ENCODE data around the gene SHOX. TPM values are rescaled to one million over a fixed set of nuclear protein-coding genes. Genes with fewer than 3 reads are reported as not detected.

SHOX gene
- total RNA-seq, 1 donor from 2014 or later, result 3.1 TPM

GRCh38 chrX:629230-630006 is 1.2 kb upstream of the SHOX start:
- Histone ChIP-seq H3K36me3 (ENCODE audit: control insufficient read depth in 3 of 3, insufficient read depth in 3 of 3, low read length in 3 of 3) (no peaks in the 10 kb centered on the region), H3K4me1 (ENCODE audit: control insufficient read depth in 3 of 3, insufficient read depth in 3 of 3, low read length in 3 of 3) (no peaks in the 10 kb centered on the region), H3K9me3 (ENCODE audit: control insufficient read depth in 3 of 3, low read length in 3 of 3) (no peaks in the 10 kb centered on the region), H3K9ac (ENCODE audit: low read depth in 1 of 3, low read length in 3 of 3) (no peak overlapping the region), H3K27me3 (ENCODE audit: control insufficient read depth in 3 of 3, insufficient read depth in 3 of 3, low read length in 3 of 3) (peaks cover 27 to 56% (median 56%) of the 10 kb centered on the region in 3 donors), H3K4me3 (ENCODE audit: low read length in 3 of 3) (peak overlapping the region in 1 of 3 donors; percentile 22), H3K27ac (ENCODE audit: low read depth, low read length) (no peak overlapping the region)

DNA sequence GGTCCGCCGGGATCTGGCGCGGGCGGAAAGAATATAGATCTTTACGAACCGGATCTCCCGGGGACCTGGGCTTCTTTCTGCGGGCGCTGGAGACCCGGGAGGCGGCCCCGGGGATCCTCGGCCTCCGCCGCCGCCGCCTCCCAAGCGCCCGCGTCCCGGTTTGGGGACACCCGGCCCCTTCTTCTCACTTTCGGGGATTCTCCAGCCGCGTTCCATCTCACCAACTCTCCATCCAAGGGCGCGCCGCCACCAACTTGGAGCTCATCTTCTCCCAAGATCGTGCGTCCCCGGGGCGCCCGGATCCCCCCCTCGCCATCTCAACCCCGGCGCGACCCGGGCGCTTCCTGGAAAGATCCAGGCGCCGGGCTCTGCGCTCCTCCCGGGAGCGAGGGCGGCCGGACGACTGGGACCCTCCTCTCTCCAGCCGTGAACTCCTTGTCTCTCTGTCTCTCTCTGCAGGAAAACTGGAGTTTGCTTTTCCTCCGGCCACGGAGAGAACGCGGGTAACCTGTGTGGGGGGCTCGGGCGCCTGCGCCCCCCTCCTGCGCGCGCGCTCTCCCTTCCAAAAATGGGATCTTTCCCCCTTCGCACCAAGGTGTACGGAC is 482 bp upstream of the SHOX start:
- H3K9me3 ChIP-seq (ENCODE audit: control insufficient read depth in 3 of 3, low read length in 3 of 3), result no peaks in the 10 kb centered on the region
- no peak overlapping the region for H3K27ac ChIP-seq (ENCODE audit: low read depth, low read length)
- peaks cover 27 to 59% (median 56%) of the 10 kb centered on the region in 3 donors for H3K27me3 ChIP-seq (ENCODE audit: control insufficient read depth in 3 of 3, insufficient read depth in 3 of 3, low read length in 3 of 3)
- peak overlapping the region in 1 of 3 donors; percentile 22 for H3K4me3 ChIP-seq (ENCODE audit: low read length in 3 of 3)
- no peaks in the 10 kb centered on the region for H3K36me3 ChIP-seq (ENCODE audit: control insufficient read depth in 3 of 3, insufficient read depth in 3 of 3, low read length in 3 of 3)
- H3K4me1 ChIP-seq (ENCODE audit: control insufficient read depth in 3 of 3, insufficient read depth in 3 of 3, low read length in 3 of 3), result no peaks in the 10 kb centered on the region
- H3K9ac ChIP-seq (ENCODE audit: low read depth in 1 of 3, low read length in 3 of 3), result peak overlapping the region in 1 of 3 donors; percentile 62

DNA sequence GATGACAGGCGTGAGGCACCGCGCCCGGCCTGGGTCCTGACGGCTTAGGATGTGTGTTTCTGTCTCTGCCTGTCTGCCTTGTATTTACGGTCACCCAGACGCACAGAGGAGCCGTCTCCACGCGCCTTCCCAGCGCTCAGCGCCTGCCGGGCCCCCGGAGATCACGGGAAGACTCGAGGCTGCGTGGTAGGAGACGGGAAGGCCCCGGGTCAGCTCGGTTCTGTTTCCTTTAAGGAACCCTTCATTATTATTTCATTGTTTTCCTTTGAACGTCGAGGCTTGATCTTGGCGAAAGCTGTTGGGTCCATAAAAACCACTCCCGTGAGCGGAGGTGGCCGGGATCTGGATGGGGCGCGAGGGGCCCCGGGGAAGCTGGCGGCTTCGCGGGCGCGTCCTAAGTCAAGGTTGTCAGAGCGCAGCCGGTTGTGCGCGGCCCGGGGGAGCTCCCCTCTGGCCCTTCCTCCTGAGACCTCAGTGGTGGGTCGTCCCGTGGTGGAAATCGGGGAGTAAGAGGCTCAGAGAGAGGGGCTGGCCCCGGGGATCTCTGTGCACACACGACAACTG is 1.3 kb downstream of the SHOX start:
- H3K9ac ChIP-seq (ENCODE audit: low read depth in 1 of 3, low read length in 3 of 3), result peak overlapping the region in 1 of 3 donors; percentile 57
- H3K4me1 ChIP-seq (ENCODE audit: control insufficient read depth in 3 of 3, insufficient read depth in 3 of 3, low read length in 3 of 3), result no peaks in the 10 kb centered on the region
- no peaks in the 10 kb centered on the region for H3K9me3 ChIP-seq (ENCODE audit: control insufficient read depth in 3 of 3, low read length in 3 of 3)
- H3K27ac ChIP-seq (ENCODE audit: low read depth, low read length), result no peak overlapping the region
- H3K4me3 ChIP-seq (ENCODE audit: low read length in 3 of 3), result peak overlapping the region in 1 of 3 donors; percentile 22
- H3K36me3 ChIP-seq (ENCODE audit: control insufficient read depth in 3 of 3, insufficient read depth in 3 of 3, low read length in 3 of 3), result no peaks in the 10 kb centered on the region
- peaks cover 35 to 62% (median 59%) of the 10 kb centered on the region in 3 donors for H3K27me3 ChIP-seq (ENCODE audit: control insufficient read depth in 3 of 3, insufficient read depth in 3 of 3, low read length in 3 of 3)

GRCh38 chrX:632366-633042 is 1.9 kb downstream of the SHOX start:
- peak overlapping the region in 1 of 3 donors; percentile 22 for H3K4me3 ChIP-seq (ENCODE audit: low read length in 3 of 3)
- H3K9me3 ChIP-seq (ENCODE audit: control insufficient read depth in 3 of 3, low read length in 3 of 3), result no peaks in the 10 kb centered on the region
- no peaks in the 10 kb centered on the region for H3K36me3 ChIP-seq (ENCODE audit: control insufficient read depth in 3 of 3, insufficient read depth in 3 of 3, low read length in 3 of 3)
- no peak overlapping the region for H3K27ac ChIP-seq (ENCODE audit: low read depth, low read length)
- H3K4me1 ChIP-seq (ENCODE audit: control insufficient read depth in 3 of 3, insufficient read depth in 3 of 3, low read length in 3 of 3), result no peaks in the 10 kb centered on the region
- peaks cover 37 to 64% (median 62%) of the 10 kb centered on the region in 3 donors for H3K27me3 ChIP-seq (ENCODE audit: control insufficient read depth in 3 of 3, insufficient read depth in 3 of 3, low read length in 3 of 3)
- H3K9ac ChIP-seq (ENCODE audit: low read depth in 1 of 3, low read length in 3 of 3), result peak overlapping the region in 1 of 3 donors; percentile 60

- Histone ChIP-seq H3K36me3 (ENCODE audit: control insufficient read depth in 3 of 3, insufficient read depth in 3 of 3, low read length in 3 of 3) (no peaks in the 10 kb centered on the region), H3K4me3 (ENCODE audit: low read length in 3 of 3) (peak overlapping the region in 1 of 3 donors; percentile 22), H3K4me1 (ENCODE audit: control insufficient read depth in 3 of 3, insufficient read depth in 3 of 3, low read length in 3 of 3) (no peaks in the 10 kb centered on the region), H3K27ac (ENCODE audit: low read depth, low read length) (no peak overlapping the region), H3K9me3 (ENCODE audit: control insufficient read depth in 3 of 3, low read length in 3 of 3) (no peaks in the 10 kb centered on the region), H3K27me3 (ENCODE audit: control insufficient read depth in 3 of 3, insufficient read depth in 3 of 3, low read length in 3 of 3) (peaks cover 37 to 66% (median 64%) of the 10 kb centered on the region in 3 donors), H3K9ac (ENCODE audit: low read depth in 1 of 3, low read length in 3 of 3) (peak overlapping the region in 1 of 3 donors; percentile 66)
Measured at GRCh38 chrX:633043-633984, 2.7 kb downstream of the SHOX start.

DNA sequence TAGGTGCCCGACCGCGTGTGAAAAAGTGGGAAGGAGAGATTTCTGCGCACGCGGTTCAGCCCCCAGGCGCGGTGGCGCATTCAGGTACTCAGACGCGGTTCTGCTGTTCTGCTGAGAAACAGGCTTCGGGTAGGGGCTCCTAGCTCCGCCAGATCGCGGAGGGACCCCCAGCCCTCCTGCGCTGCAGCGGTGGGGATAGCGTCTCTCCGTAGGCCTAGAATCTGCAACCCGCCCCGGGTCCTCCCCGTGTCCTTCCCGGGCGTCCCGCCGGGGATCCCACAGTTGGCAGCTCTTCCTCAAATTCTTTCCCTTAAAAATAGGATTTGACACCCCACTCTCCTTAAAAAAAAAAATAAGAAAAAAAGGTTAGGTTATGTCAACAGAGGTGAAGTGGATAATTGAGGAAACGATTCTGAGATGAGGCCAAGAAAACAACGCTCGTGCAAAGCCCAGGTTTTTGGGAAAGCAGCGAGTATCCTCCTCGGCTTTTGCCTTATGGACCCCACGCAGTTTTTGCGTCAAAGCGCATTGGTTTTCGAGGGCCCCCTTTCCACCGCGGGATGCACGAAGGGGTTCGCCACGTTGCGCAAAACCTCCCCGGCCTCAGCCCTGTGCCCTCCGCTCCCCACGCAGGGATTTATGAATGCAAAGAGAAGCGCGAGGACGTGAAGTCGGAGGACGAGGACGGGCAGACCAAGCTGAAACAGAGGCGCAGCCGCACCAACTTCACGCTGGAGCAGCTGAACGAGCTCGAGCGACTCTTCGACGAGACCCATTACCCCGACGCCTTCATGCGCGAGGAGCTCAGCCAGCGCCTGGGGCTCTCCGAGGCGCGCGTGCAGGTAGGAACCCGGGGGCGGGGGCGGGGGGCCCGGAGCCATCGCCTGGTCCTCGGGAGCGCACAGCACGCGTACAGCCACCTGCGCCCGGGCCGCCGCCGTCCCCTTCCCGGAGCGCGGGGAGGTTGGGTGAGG is 3.7 kb downstream of the SHOX start:
- Histone ChIP-seq H3K27me3 (ENCODE audit: control insufficient read depth in 3 of 3, insufficient read depth in 3 of 3, low read length in 3 of 3) (peaks cover 44 to 71% (median 70%) of the 10 kb centered on the region in 3 donors), H3K36me3 (ENCODE audit: control insufficient read depth in 3 of 3, insufficient read depth in 3 of 3, low read length in 3 of 3) (no peaks in the 10 kb centered on the region), H3K27ac (ENCODE audit: low read depth, low read length) (no peak overlapping the region), H3K4me3 (ENCODE audit: low read length in 3 of 3) (peak overlapping the region in 1 of 3 donors; percentile 13), H3K9ac (ENCODE audit: low read depth in 1 of 3, low read length in 3 of 3) (peak overlapping the region in 1 of 3 donors; percentile 66), H3K9me3 (ENCODE audit: control insufficient read depth in 3 of 3, low read length in 3 of 3) (no peaks in the 10 kb centered on the region), H3K4me1 (ENCODE audit: control insufficient read depth in 3 of 3, insufficient read depth in 3 of 3, low read length in 3 of 3) (no peaks in the 10 kb centered on the region)

- H3K4me3 ChIP-seq (ENCODE audit: low read length in 3 of 3), result no peak overlapping the region
- H3K27ac ChIP-seq (ENCODE audit: low read depth, low read length), result no peak overlapping the region
- H3K9me3 ChIP-seq (ENCODE audit: control insufficient read depth in 3 of 3, low read length in 3 of 3), result no peaks in the 10 kb centered on the region
- no peaks in the 10 kb centered on the region for H3K36me3 ChIP-seq (ENCODE audit: control insufficient read depth in 3 of 3, insufficient read depth in 3 of 3, low read length in 3 of 3)
- H3K27me3 ChIP-seq (ENCODE audit: control insufficient read depth in 3 of 3, insufficient read depth in 3 of 3, low read length in 3 of 3), result peaks cover 44 to 66% (median 59%) of the 10 kb centered on the region in 3 donors
- peak overlapping the region in 1 of 3 donors; percentile 33 for H3K9ac ChIP-seq (ENCODE audit: low read depth in 1 of 3, low read length in 3 of 3)
- no peaks in the 10 kb centered on the region for H3K4me1 ChIP-seq (ENCODE audit: control insufficient read depth in 3 of 3, insufficient read depth in 3 of 3, low read length in 3 of 3)
Measured at GRCh38 chrX:635428-636090, 5.0 kb downstream of the SHOX start.

GRCh38 chrX:636981-637659 is 6.5 kb downstream of the SHOX start:
- Histone ChIP-seq H3K27me3 (ENCODE audit: control insufficient read depth in 3 of 3, insufficient read depth in 3 of 3, low read length in 3 of 3) (peaks cover 43 to 63% (median 54%) of the 10 kb centered on the region in 3 donors), H3K9ac (ENCODE audit: low read depth in 1 of 3, low read length in 3 of 3) (peak overlapping the region in 1 of 3 donors; percentile 68), H3K4me1 (ENCODE audit: control insufficient read depth in 3 of 3, insufficient read depth in 3 of 3, low read length in 3 of 3) (no peaks in the 10 kb centered on the region), H3K9me3 (ENCODE audit: control insufficient read depth in 3 of 3, low read length in 3 of 3) (no peaks in the 10 kb centered on the region), H3K4me3 (ENCODE audit: low read length in 3 of 3) (peak overlapping the region in 2 of 3 donors; percentile 14 to 22), H3K36me3 (ENCODE audit: control insufficient read depth in 3 of 3, insufficient read depth in 3 of 3, low read length in 3 of 3) (no peaks in the 10 kb centered on the region), H3K27ac (ENCODE audit: low read depth, low read length) (no peak overlapping the region)

All from skeletal muscle tissue (tissue), 4 donors.